Adrenal gland (tissue), 5 donors: ENCODE data around the gene AKAP5.

ENCODE experiments used
- CTCF ChIP-seq, 6 experiments: fragments of 450-650 bp in 4 of 6; fragments of 200-600 bp in 2 of 6; sonication (generic) in 1 of 6; IDR thresholded peaks; 1 replicate in 5 of 6; 2 replicates in 1 of 6; pipeline versions ENCODE4 v1.5.1 to v1.8.0; 2016 to 2021; ENCODE audit warnings: antibody characterized with exemption in 6 of 6, mild to moderate bottlenecking in 2 of 6, moderate library complexity in 1 of 6
- POLR2A ChIP-seq, 2 donors: fragments of 450-650 bp; IDR thresholded peaks; one replicate each; pipeline ENCODE4 v1.6.1; 2017; ENCODE audit warnings: antibody characterized with exemption in 2 of 2, mild to moderate bottlenecking in 2 of 2, moderate library complexity in 1 of 2
- donor health status: DM: no; HTN: no; CAD: no.

- TF ChIP-seq CTCF (IDR thresholded peaks at IDR 0.05), result no peak
- TF ChIP-seq POLR2A (IDR thresholded peaks at IDR 0.05), result no peak
Observed at GRCh38 chr14:64474041-64474440, 8.7 kb downstream of the AKAP5 start.
